AG04449 (cell line): ENCODE results near the gene FMNL1.

Source experiments
- CTCF ChIA-PET: fragments of 350-600 bp; formaldehyde crosslinking; extraction: SDS; loops from one replicate; lab custom pipeline; 2021; ENCODE audit warnings: antibody characterized with exemption; lab: Yijun Ruan, JAX
- POLR2A ChIA-PET: fragments of 400-600, 350-600 bp; formaldehyde crosslinking; extraction: SDS; loops from one replicate; lab custom pipeline; 2020; ENCODE audit warnings: antibody characterized with exemption, inconsistent platforms; lab: Yijun Ruan, JAX
- DNase-seq: peaks from one replicate; pipeline ENCODE4 v3.0.0-alpha.2; 2010; ENCODE audit warnings: low read depth, low spot score
- H3K4me3 ChIP-seq: 2 replicates; pipeline ENCODE4 v1.5.1; 2011; ENCODE audit warnings: low read depth, mild to moderate bottlenecking, control low read depth, low read length
- TF ChIP-seq, protein P1 (sequence below): IDR thresholded peaks from one replicate; pipeline ENCODE4 v1.5.1; 2011; ENCODE audit warnings: mild to moderate bottlenecking, moderate library complexity, low read length, control low read depth, inconsistent platforms; ENCODE audit not compliant: insufficient read depth; ENCODE audit errors: missing control alignments

FMNL1 gene

DNA sequence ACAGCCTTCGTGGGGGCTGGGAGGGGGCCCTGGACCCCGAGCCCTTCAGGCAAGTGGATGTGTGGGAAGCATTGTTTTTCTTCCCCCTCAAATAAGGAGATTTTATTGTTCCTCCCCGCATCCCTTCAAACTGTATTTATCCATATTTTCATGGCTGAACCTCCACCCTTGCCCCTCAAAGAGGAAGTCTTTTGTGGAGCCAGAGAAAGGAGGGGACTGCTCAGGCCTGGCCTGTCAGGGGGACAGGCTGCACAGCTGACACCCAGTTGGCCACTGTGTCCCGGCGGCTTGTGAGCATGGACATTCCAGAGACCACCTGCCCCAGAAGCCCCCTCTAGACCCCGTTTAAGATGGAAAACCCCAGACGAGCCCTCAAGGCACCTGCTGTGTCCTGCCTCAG, 44.1 kb upstream of the FMNL1 start:
- no peak overlapping the region for H3K4me3 ChIP-seq
- no peak for DNase-seq
- ChIA-PET CTCF (interaction anchor here (2.2 to 3.1 kb wide), 3 partner anchors 20 to 43 kb away, joined by 19 to 23 read pairs (median 20); partner anchors contain the start of gene ACBD4), POLR2A (interaction anchor here (2.4 kb wide), 1 partner anchor 28 kb away, joined by 21 read pairs; the partner anchor contains the start of gene HEXIM1)
- TF ChIP-seq, protein P1, sequence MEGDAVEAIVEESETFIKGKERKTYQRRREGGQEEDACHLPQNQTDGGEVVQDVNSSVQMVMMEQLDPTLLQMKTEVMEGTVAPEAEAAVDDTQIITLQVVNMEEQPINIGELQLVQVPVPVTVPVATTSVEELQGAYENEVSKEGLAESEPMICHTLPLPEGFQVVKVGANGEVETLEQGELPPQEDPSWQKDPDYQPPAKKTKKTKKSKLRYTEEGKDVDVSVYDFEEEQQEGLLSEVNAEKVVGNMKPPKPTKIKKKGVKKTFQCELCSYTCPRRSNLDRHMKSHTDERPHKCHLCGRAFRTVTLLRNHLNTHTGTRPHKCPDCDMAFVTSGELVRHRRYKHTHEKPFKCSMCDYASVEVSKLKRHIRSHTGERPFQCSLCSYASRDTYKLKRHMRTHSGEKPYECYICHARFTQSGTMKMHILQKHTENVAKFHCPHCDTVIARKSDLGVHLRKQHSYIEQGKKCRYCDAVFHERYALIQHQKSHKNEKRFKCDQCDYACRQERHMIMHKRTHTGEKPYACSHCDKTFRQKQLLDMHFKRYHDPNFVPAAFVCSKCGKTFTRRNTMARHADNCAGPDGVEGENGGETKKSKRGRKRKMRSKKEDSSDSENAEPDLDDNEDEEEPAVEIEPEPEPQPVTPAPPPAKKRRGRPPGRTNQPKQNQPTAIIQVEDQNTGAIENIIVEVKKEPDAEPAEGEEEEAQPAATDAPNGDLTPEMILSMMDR: no peak

DNA sequence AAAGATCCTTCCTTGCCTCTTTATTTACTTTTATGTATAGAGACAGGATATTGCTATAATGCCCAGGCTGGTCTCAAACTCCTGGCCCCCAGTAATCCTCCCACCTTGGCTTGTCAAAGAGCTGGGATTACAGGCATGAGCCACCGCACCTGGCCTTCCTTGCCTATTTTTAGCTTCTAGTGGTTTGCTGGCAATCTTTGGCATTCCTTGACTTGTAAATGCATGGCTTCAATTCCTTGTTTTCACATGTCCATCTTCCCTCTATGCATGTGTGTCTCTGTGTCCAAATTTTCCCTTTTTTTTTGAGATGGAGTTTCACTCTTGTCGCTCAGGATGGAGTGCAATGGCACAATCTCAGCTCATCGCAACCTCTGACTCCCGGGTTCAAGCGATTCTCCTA, 37.5 kb upstream of the FMNL1 start:
- ChIA-PET CTCF (interaction anchor here (0.9 to 3.5 kb wide), 4 partner anchors 10 to 243 kb away, joined by 3 to 24 read pairs (median 9); no protein-coding TSS in a partner anchor), POLR2A (interaction anchor here (2.6 kb wide), 1 partner anchor 35 kb away, joined by 8 read pairs; the partner anchor contains the start of gene HEXIM1)
- no peak for DNase-seq
- TF ChIP-seq, protein P1: no peak
- H3K4me3 ChIP-seq: no peak overlapping the region

DNA sequence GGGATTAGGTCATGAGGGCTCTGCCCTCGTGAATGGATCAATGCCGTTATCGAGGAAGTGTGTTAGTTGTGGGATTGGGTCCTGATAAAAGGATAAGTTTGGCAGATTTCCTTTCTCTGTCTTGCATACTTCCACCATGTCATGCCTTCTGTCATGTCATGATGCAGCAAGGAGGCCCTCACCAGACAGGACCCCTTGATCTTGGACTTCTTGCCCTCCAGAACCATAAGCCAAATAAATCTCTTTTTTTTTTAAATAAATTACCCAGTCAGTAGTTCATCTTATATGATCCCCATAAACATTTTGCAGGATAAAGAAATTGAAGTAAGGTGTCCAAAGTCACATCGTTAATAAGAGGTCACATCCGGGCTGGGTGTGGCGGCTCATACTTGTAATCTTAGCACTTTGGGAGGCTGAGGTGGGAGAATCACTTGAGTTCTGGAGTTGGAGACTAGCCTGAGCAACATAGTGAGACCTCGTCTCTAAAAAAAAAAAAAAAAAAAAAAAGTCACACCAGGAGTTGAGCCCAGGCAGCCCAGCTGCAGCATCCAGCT, 34.8 kb upstream of the FMNL1 start:
- TF ChIP-seq, protein P1: no peak
- ChIA-PET POLR2A (interaction anchor here (0.5 to 0.6 kb wide), 2 partner anchors 39 to 128 kb away, joined by 3 read pairs; partner anchors contain the start of gene HEXIM1), CTCF (interaction anchor here (3.2 kb wide), 1 partner anchor 11 kb away, joined by 34 read pairs; no protein-coding TSS in a partner anchor)
- DNase-seq: no peak
- no peak overlapping the region for H3K4me3 ChIP-seq

DNA sequence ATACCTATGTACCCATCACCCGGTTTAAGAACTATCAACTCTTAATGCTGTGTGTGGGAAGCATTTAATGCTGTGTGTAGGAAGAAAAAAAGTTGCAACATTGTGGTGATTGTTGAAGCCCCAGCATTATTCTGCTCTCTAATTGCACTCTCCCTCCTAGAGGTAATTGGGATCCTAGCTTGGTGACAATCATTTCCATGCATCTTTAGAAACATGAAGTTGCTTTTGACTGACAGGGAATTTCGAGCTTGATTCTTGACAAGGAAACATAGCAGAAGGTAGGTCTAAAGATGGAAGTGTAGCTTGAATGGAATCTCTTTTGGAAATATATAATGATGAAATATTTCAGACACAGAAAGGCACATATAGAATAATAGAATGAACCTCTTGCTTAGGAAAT, 32.7 kb upstream of the FMNL1 start:
- TF ChIP-seq, protein P1: no peak
- no peak overlapping the region for H3K4me3 ChIP-seq
- ChIA-PET POLR2A (interaction anchor here (0.6 kb wide), 1 partner anchor 730 kb away, joined by 3 read pairs; no protein-coding TSS in a partner anchor), CTCF (interaction anchor here (0.7 to 20.5 kb wide), 4 partner anchors 9 to 54 kb away, joined by 3 to 677 read pairs (median 22); partner anchors contain the start of genes ACBD4 and PLCD3)
- no peak for DNase-seq

DNA sequence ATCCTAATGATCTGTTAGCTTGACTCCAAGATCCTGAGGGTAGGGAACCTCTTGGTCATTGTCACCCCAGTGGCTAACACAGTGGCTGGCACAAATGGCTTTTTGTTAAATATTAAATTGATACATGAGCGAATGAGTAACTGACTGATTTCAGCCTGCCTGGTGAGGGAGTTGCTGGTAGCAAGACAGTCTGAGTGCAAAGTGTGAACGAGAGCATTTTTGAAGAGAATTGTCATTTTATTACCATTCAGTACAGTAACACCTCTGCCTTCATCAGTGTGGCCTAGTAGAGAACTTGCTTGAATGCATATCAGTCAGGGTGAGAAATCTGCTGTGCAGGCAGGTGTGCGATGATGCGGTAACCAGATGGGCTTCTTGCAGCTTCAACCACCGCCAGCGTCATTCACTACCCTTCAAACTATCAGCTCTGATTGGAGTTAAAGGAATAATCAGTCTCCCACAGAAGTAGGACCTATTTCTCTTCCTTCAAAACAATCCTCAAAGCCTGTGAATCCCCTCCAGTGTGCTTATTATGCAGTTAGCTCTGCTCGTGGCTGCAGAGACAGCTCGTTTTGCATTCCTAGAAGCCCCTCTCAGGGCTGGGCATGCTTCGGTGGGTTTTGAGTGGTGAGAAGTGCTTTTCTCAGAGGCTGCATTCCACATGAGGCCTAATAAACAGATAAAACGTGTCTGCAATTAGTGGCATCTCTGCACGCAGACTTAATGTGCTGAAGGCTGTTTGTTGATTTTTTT, 31.0 kb upstream of the FMNL1 start:
- ChIA-PET POLR2A (interaction anchor here (1.4 to 2.0 kb wide), 2 partner anchors 41 to 42 kb away, joined by 4 to 5 read pairs; partner anchors contain the start of gene HEXIM1), CTCF (interaction anchor here (1.0 to 20.5 kb wide), 7 partner anchors 8 to 91 kb away, joined by 3 to 677 read pairs (median 6); partner anchors contain the start of genes ACBD4 and PLCD3)
- DNase-seq: no peak
- TF ChIP-seq, protein P1: no peak
- H3K4me3 ChIP-seq: no peak overlapping the region
